H7 (cell line): ENCODE data around the gene CDC42EP3. TPM values are rescaled to one million over a fixed set of nuclear protein-coding genes. Genes with fewer than 3 reads are reported as not detected.

ENCODE experiments used
- DNase-seq: peaks from one replicate; pipeline ENCODE4 v3.0.0; 2012
- H3K27me3 ChIP-seq: 2 replicates; pipeline ENCODE4 v1.6.0; 2011; ENCODE audit warnings: mild to moderate bottlenecking, low read length; ENCODE audit not compliant: control insufficient read depth, insufficient read depth
- H3K36me3 ChIP-seq: replicated peaks from 2 replicates; pipeline ENCODE4 v1.5.1; 2011; ENCODE audit warnings: low read length; ENCODE audit not compliant: control insufficient read depth, insufficient read depth
- H3K4me3 ChIP-seq: 2 replicates; pipeline ENCODE4 v1.5.1; 2011; ENCODE audit warnings: low read depth, mild to moderate bottlenecking, control low read depth, low read length, moderate library complexity; ENCODE audit not compliant: insufficient read depth
- total RNA-seq: library from RNA; depleted of rRNA; stranded (reverse); fragments of >200 nt; shearing (Covaris generic); gene quantifications from 2 replicates; pipeline ENCODE4 v1.2.3, GENCODE V29; 2014

Gene CDC42EP3
- total RNA-seq, 1 experiment from 2014 or later = 19.5 TPM

- DNase-seq = no peak
- Histone ChIP-seq H3K36me3 (no peaks in the 10 kb centered on the region), H3K27me3 (peaks cover 4% of the 10 kb centered on the region; the same call in 1 of the 2 replicates), H3K4me3 (peak overlapping the region; percentile 95)
Measured at GRCh38 chr2:37671816-37672103, 318 bp upstream of the CDC42EP3 start.

DNA sequence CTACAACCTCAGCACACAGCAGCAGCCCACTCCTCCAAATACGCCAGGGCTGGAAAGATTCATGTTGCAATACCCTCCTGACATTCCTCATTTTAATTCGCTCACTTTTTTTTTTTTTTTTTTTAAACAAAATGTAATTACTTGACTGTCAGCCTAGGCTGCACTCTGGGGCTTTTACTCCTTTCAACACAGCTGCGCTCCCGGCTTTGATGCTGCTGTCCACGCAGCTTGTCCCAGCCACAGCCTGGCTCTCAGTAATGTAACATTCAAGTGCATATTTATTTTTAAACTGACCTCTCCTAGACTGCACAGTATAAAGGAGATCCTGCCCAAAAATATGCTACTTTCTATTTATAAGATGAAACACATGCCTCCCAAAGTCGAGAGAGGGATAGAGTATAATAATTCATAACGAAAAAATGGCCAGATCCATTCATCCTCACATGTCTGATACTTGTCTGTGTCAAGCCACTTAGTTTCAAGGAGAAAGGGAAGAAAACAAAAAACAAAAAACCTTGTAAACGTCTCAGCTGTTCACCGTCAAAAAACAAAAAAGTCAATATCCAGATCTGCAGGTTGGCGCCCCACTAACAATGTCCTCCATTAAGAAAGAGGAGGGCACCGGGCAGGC lies 949 bp downstream of the CDC42EP3 start:
- Histone ChIP-seq H3K4me3 (peak overlapping the region; percentile 95), H3K36me3 (no peaks in the 10 kb centered on the region), H3K27me3 (peaks cover 4% of the 10 kb centered on the region; the same call in 1 of the 2 replicates)
- no peak for DNase-seq

DNA sequence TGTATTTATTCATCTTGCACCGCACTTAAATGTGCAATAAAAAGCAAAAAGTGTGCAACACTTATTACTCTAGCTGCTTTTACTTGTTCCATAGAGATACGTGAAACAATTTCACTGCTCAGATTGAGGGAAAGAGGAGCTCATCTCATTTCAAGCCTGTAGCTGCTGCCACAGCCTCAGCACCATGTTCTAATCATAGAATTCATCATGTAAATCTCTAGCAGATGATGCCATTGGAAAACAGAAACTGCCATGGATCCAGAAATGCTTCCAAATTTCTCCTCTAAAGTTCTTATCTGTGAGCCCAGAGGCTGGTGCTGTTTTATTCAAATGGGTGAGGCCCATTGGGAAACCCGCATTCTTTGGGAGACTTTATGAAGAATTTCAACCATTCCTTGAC lies 2.0 kb downstream of the CDC42EP3 start:
- DNase-seq = no peak
- Histone ChIP-seq H3K27me3 (peaks cover 4% of the 10 kb centered on the region; the same call in 1 of the 2 replicates), H3K4me3 (peak overlapping the region; percentile 95; the same call in 1 of the 2 replicates), H3K36me3 (no peaks in the 10 kb centered on the region)

GRCh38 chr2:37667704-37668103 lies 3.7 kb downstream of the CDC42EP3 start:
- Histone ChIP-seq H3K4me3 (no peak overlapping the region), H3K36me3 (no peaks in the 10 kb centered on the region; the same call in 1 of the 2 replicates), H3K27me3 (peaks cover 4% of the 10 kb centered on the region; the same call in 1 of the 2 replicates)
- DNase-seq = no peak

DNA sequence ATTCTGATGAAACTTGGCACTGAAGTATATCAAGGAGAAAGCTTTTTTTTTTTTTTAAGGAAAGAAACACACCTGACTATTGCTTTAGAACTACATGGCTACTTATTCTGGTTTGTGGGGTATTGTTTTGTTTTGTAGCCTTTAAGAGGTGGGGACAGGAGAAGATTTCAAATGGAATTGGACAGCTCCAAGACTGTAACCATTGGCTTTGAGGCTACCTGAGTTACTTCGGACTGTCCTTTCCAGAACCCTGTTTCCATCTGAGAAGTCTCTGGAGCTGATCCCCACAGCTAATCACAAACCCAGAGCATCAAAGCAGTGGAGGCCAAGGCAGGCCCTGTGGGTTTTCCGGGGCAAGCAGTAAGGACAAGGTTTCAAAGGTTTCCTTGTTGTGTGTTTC lies 4.7 kb downstream of the CDC42EP3 start:
- no peak for DNase-seq
- no peaks in the 10 kb centered on the region; the same call in 1 of the 2 replicates for H3K36me3 ChIP-seq
- no peak overlapping the region for H3K4me3 ChIP-seq
- peaks cover 4% of the 10 kb centered on the region; the same call in 1 of the 2 replicates for H3K27me3 ChIP-seq

DNA sequence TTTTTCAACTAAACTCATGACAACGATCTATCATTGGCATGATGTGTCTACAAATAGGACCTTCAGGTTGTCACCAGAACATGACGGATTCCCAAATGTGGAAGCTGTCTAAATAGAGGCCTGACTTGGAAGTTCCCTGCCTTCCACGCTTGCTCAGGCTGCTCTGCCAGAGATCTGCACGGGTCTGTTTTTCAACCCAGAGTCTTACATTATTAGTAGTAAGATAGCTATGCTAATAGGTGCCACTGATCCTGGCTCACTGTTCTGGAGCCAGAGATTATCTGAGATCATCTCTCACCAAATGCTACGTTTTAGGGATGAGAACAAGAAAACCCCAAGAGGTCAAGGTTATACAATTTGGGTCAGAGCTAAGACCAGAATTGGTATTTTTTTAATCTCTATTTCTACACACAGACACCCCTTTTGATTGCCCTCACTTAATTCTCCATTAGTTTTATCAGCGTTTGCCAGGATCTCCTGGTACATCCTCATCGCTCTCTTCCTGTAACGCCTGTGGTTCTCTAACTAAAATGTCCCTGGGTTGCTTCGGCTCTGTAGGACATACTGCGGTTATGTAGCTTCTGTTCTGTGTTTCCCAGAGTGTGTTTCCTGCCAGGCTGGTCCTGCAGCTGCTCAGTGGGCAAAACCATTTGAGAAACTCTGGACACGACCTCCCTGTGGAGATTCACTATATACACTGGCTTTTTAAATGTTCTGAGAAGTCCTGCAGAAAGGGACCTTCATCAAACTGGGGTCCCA lies 5.7 kb downstream of the CDC42EP3 start:
- Histone ChIP-seq H3K4me3 (no peak overlapping the region), H3K36me3 (no peaks in the 10 kb centered on the region; the same call in 1 of the 2 replicates)

GRCh38 chr2:37665043-37665442 lies 6.4 kb downstream of the CDC42EP3 start:
- Histone ChIP-seq H3K4me3 (no peak overlapping the region), H3K36me3 (no peaks in the 10 kb centered on the region; the same call in 1 of the 2 replicates), H3K27me3 (no peaks in the 10 kb centered on the region)
- DNase-seq = no peak

More for the DNA sequence above, 5.7 kb downstream of the CDC42EP3 start:
- DNase-seq = no peak
- no peaks in the 10 kb centered on the region; the same call in 1 of the 2 replicates for H3K27me3 ChIP-seq

DNA sequence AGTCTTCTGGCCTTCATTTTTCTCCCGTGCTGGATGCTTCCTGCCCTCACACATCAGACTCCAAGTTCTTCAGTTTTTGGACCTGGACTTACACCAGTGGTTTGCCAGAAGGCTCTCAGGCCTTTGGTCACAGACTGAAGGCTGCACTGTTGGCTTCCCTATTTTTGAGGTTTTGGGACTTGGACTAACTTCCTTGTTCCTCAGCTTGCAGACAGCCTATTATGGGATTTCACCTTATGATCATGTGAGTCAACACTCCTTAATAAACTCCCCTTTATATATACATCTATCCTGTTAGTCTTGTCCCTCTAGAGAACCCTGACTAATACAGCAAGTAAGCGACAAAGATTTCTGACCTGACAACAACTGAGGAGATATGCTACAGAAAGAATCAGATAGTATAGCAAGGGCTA lies 7.2 kb downstream of the CDC42EP3 start:
- no peak for DNase-seq
- Histone ChIP-seq H3K36me3 (no peaks in the 10 kb centered on the region; the same call in none of the 2 replicates), H3K27me3 (no peaks in the 10 kb centered on the region), H3K4me3 (no peak overlapping the region)

DNA sequence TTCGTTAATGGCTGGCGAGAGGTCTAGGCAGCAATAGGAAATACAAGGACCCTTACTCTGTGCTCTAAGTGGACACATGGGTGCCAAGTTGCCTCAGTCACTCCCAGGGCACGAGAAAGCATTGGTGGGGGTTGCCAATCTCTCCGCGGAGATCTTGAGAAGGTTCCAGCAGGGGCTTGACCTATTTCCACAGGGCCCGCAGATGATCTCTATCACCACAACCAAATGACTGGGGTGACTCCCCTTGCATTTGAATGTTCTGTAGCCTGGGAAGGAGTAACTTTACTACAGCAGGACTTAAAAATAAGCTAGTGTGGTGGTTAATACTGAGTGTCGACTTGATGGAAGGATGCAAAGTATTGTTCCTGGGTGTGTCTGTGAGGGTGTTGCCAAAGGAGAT lies 8.1 kb downstream of the CDC42EP3 start:
- DNase-seq = no peak
- Histone ChIP-seq H3K27me3 (no peaks in the 10 kb centered on the region), H3K4me3 (no peak overlapping the region), H3K36me3 (no peaks in the 10 kb centered on the region; the same call in none of the 2 replicates)

DNA sequence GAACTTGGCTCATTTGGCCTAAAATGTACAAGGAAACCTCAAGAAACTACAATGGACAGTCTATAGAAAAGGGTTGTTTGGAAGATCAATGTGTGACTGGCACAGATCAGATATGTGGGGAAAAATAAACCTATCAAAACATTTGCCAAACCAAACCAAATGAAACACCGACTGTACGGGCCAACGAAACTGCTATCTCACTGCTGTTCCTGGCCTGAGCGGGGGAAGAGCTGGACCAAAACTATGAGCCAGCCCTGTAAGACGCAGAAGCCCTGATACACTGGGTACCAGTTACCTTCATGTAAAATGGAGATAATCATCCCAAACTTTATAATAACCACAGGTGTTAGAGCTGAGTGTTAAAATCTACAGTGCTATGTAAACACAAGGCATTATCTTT lies 11.7 kb downstream of the CDC42EP3 start:
- Histone ChIP-seq H3K27me3 (peaks cover 5% of the 10 kb centered on the region; the same call in 1 of the 2 replicates), H3K36me3 (no peaks in the 10 kb centered on the region; the same call in none of the 2 replicates), H3K4me3 (no peak overlapping the region)
- DNase-seq = no peak

DNA sequence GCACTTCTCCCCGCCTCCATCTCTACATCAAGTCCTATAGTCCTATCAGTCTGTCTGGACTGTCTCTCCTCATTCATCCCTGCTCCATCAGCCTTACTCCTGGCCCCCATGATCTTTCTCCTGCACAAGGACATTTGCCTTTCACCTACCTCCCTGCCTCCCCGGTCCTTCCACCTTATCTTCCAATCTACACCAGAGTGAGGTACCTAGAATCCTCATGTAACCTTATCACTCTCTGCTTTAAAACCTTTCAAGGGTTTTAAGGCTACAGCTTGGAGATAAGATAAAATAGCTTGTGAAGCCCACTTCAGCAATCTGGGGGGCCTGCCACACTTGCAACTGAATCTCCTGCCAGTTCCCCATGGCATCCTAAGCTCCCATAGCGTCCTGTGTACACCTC lies 12.8 kb downstream of the CDC42EP3 start:
- H3K4me3 ChIP-seq = no peak overlapping the region
- H3K27me3 ChIP-seq = peaks cover 5% of the 10 kb centered on the region; the same call in 1 of the 2 replicates
- no peaks in the 10 kb centered on the region; the same call in 1 of the 2 replicates for H3K36me3 ChIP-seq
- no peak for DNase-seq

DNA sequence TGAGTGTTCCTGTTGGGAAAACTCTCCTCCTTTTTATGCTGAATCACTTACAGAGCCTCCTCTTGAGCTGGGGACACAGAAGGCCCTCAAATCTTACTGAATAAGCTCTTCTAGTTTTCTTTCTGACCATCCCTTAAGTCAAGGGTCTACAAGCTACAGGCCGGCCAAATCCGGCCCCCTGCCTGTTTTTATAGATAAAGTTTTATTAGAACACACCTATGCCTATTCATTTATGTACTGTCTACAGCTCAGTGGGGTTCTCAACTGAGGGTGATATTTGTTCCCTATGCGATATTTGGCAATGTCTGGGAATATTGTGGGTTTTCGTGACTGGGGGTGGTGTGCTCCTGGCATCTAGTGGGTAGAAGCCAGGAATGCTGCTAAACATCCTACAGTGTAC lies 14.0 kb downstream of the CDC42EP3 start:
- H3K4me3 ChIP-seq = no peak overlapping the region
- no peaks in the 10 kb centered on the region; the same call in 1 of the 2 replicates for H3K36me3 ChIP-seq
- peaks cover 5% of the 10 kb centered on the region; the same call in 1 of the 2 replicates for H3K27me3 ChIP-seq

DNA sequence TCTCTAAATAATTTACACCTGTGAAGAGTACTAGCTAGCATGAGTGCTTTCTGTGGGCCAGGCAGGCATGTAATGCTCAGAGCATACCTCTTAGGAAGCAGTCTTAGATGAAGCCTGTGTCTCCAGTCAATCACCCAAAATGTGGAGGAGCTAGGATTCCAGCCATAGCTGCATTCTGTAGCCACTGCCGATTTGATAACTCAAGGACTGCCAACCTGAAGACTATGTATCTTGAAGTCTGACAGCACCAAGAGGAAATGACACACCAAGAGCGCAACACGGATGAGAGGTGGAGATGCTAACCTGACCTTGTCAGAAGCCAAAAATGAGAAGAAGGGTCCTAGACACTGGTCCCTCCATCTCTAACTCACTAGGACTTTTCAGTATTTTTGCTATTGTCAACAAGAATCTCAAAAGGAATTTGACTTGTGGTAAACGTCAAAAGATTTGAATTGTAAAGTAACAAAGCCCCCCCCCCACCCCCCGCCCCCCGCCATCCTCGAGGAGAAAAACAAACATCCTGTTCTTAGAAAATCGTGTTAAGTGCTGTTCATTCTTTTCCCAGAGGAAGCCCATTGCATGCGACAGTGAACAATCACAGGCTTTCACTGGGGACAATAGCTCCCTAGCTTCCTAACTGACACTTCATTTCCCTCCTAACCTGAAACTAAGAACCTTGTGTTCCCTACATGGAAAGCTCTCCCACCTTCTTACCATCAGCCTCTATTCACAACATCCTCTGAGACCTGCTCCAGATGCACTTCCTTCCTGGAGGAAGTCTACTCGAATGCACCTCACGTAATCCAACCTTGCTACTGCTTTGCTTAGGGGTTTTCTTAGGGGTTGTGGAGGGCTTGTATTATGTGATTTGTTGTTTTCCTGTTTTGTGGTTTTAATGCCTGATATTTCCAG lies 14.7 kb downstream of the CDC42EP3 start:
- DNase-seq = peak; percentile 52
- peaks cover 5% of the 10 kb centered on the region; the same call in 1 of the 2 replicates for H3K27me3 ChIP-seq
- no peak overlapping the region for H3K4me3 ChIP-seq
- no peaks in the 10 kb centered on the region; the same call in 1 of the 2 replicates for H3K36me3 ChIP-seq

More for the DNA sequence above, 14.0 kb downstream of the CDC42EP3 start:
- no peak for DNase-seq
